GM18858 (cell line): ENCODE results near the gene STK24.
A peak's percentile ranks its signal among the peaks of the same experiment; 100 is the strongest.

ENCODE experiments used
- ATAC-seq: cut with Tn5 transposase; IDR thresholded peaks from one replicate; pipeline ENCODE4 v1.9.1; 2021; ENCODE audit not compliant: unreplicated experiment

Gene STK24

GRCh38 chr13:98459171-98459681, 117.7 kb downstream of the STK24 start:
- ATAC-seq, result no peak

- ATAC-seq, result no peak
Measured at GRCh38 chr13:98458431-98458830, 118.5 kb downstream of the STK24 start.

GRCh38 chr13:98457053-98457452, 119.9 kb downstream of the STK24 start:
- ATAC-seq, result no peak

- ATAC-seq, result no peak
Measured at GRCh38 chr13:98456413-98456845, 120.5 kb downstream of the STK24 start.

GRCh38 chr13:98454389-98454881, 122.5 kb downstream of the STK24 start:
- ATAC-seq, result no peak

- no peak for ATAC-seq
Measured at GRCh38 chr13:98452851-98453843, 123.8 kb downstream of the STK24 start.

- no peak for ATAC-seq
Measured at GRCh38 chr13:98451676-98452470, 125.0 kb downstream of the STK24 start.

GRCh38 chr13:98450539-98451111, 126.3 kb downstream of the STK24 start:
- no peak for ATAC-seq

- no peak for ATAC-seq
Measured at GRCh38 chr13:98450026-98450425, 126.9 kb downstream of the STK24 start.

GRCh38 chr13:98449273-98449672, 127.6 kb downstream of the STK24 start:
- no peak for ATAC-seq

- no peak for ATAC-seq
Measured at GRCh38 chr13:98448642-98448928, 128.3 kb downstream of the STK24 start.

- no peak for ATAC-seq
Measured at GRCh38 chr13:98447881-98448641, 128.8 kb downstream of the STK24 start.

- no peak for ATAC-seq
Measured at GRCh38 chr13:98447130-98447529, 129.8 kb downstream of the STK24 start.

GRCh38 chr13:98446234-98446621, 130.7 kb downstream of the STK24 start:
- no peak for ATAC-seq

- peak; percentile 92 for ATAC-seq
Measured at GRCh38 chr13:98445340-98446233, 131.3 kb downstream of the STK24 start.

GRCh38 chr13:98444381-98444780, 132.5 kb downstream of the STK24 start:
- no peak for ATAC-seq

- no peak for ATAC-seq
Measured at GRCh38 chr13:98443800-98444325, 133.0 kb downstream of the STK24 start.

GRCh38 chr13:98443329-98443728, 133.6 kb downstream of the STK24 start:
- no peak for ATAC-seq
